WTC11 (cell line): ENCODE data around the gene SAMD8. TPM values are rescaled to one million over a fixed set of nuclear protein-coding genes. Genes with fewer than 3 reads are reported as not detected.
"Not testable (repeated sequence)": the region's sequence is repeated elsewhere in the genome, so short reads cannot be mapped to it uniquely, and the experiment has no call there.

Experiments used
- ATAC-seq: fragments of 200-7000 bp; cut with Tn5 transposase; 2 replicates; pipeline ENCODE4 v1.10.0; 2021; ENCODE audit warnings: mild to moderate bottlenecking, moderate library complexity
- CTCF ChIA-PET: fragments of 300-600 bp; sonication (Branson Sonifier 250); formaldehyde crosslinking; loops from one replicate; lab custom pipeline; 2021; ENCODE audit warnings: antibody characterized with exemption; lab: Charles Lee
- POLR2A ChIA-PET: fragments of 350-600 bp; sonication (Branson Sonifier 250); formaldehyde crosslinking; loops from one replicate; lab custom pipeline; 2021; ENCODE audit warnings: antibody characterized with exemption; lab: Charles Lee
- DNase-seq: peaks from one replicate; pipeline ENCODE4 v3.0.0; 2021; ENCODE audit warnings: low spot score
- H3K27ac Mint-ChIP-seq: 2 replicates; pipeline ENCODE4 v1.8.0; 2021; ENCODE audit warnings: mixed read lengths
- H3K27me3 Mint-ChIP-seq: 2 replicates; pipeline ENCODE4 v1.8.0; 2021; ENCODE audit warnings: low read depth, mild to moderate bottlenecking, moderate library complexity, mixed read lengths
- H3K36me3 Mint-ChIP-seq: 2 replicates; pipeline ENCODE4 v1.8.0; 2021; ENCODE audit warnings: mixed read lengths
- H3K4me1 Mint-ChIP-seq: 2 replicates; pipeline ENCODE4 v1.8.0; 2022; ENCODE audit warnings: mixed read lengths
- H3K4me3 Mint-ChIP-seq: 2 replicates; pipeline ENCODE4 v1.8.0; 2021; ENCODE audit warnings: mild to moderate bottlenecking, moderate library complexity, mixed read lengths
- H3K9me3 Mint-ChIP-seq: 2 replicates; pipeline ENCODE4 v1.8.0; 2021; ENCODE audit warnings: mixed read lengths
- ESRRA ChIP-seq: sonication (generic); formaldehyde crosslinking; IDR thresholded peaks from 2 replicates; pipeline ENCODE4 v1.8.1; 2022; ENCODE audit warnings: mild to moderate bottlenecking, missing genetic modification reagents, borderline replicate concordance
- KAT7 ChIP-seq: sonication (generic); formaldehyde crosslinking; IDR thresholded peaks from 2 replicates; pipeline ENCODE4 v1.8.1; 2023; ENCODE audit warnings: missing genetic modification reagents, mild to moderate bottlenecking, borderline replicate concordance
- OVOL2 ChIP-seq: fragments of 250-450 bp; sonication (Bioruptor Pico); IDR thresholded peaks from 2 replicates; pipeline ENCODE4 v1.9.0; 2021; ENCODE audit warnings: mild to moderate bottlenecking, borderline replicate concordance
- RELA ChIP-seq: sonication (generic); formaldehyde crosslinking; IDR thresholded peaks from 2 replicates; pipeline ENCODE4 v1.8.1; 2022; ENCODE audit warnings: missing genetic modification reagents, mild to moderate bottlenecking, borderline replicate concordance
- SMAD3 ChIP-seq: sonication (generic); formaldehyde crosslinking; IDR thresholded peaks from 2 replicates; pipeline ENCODE4 v1.8.0; 2022; ENCODE audit warnings: missing genetic modification reagents, mild to moderate bottlenecking, borderline replicate concordance
- SMAD4 ChIP-seq: sonication (generic); formaldehyde crosslinking; IDR thresholded peaks from 2 replicates; pipeline ENCODE4 v1.8.0; 2022; ENCODE audit warnings: mild to moderate bottlenecking, missing genetic modification reagents
- SP1 ChIP-seq: sonication (generic); formaldehyde crosslinking; conservative IDR thresholded peaks from 2 replicates; pipeline ENCODE4 v1.8.1; 2022; ENCODE audit warnings: missing genetic modification reagents
- STAT6 ChIP-seq: sonication (generic); formaldehyde crosslinking; conservative IDR thresholded peaks from 2 replicates; pipeline ENCODE4 v1.8.1; 2023; ENCODE audit warnings: mild to moderate bottlenecking, low read depth, missing genetic modification reagents, moderate library complexity
- TEAD1 ChIP-seq: sonication (generic); formaldehyde crosslinking; IDR thresholded peaks from 2 replicates; pipeline ENCODE4 v1.8.0; 2022; ENCODE audit warnings: mild to moderate bottlenecking, missing genetic modification reagents
- TEAD4 ChIP-seq: sonication (generic); formaldehyde crosslinking; IDR thresholded peaks from 2 replicates; pipeline ENCODE4 v1.8.0; 2022; ENCODE audit warnings: mild to moderate bottlenecking, missing genetic modification reagents
- TP53 ChIP-seq: sonication (generic); formaldehyde crosslinking; IDR thresholded peaks from 2 replicates; pipeline ENCODE4 v1.8.1; 2023; ENCODE audit warnings: mild to moderate bottlenecking, missing genetic modification reagents
- ZMAT4 ChIP-seq: fragments of 250-450 bp; sonication (Bioruptor Pico); IDR thresholded peaks from 2 replicates; pipeline ENCODE4 v1.9.0; 2021; ENCODE audit warnings: mild to moderate bottlenecking
- ZNF219 ChIP-seq: sonication (generic); formaldehyde crosslinking; IDR thresholded peaks from 2 replicates; pipeline ENCODE4 v1.8.0; 2023; ENCODE audit warnings: missing genetic modification reagents, mild to moderate bottlenecking, borderline replicate concordance
- ZNF423 ChIP-seq: fragments of 250-450 bp; sonication (Bioruptor Pico); IDR thresholded peaks from 2 replicates; pipeline ENCODE4 v2.1.2; 2022; ENCODE audit warnings: mild to moderate bottlenecking, moderate library complexity
- ZNF671 ChIP-seq: fragments of 250-450 bp; sonication (Bioruptor Pico); IDR thresholded peaks from 2 replicates; pipeline ENCODE4 v1.8.0; 2021; ENCODE audit warnings: mild to moderate bottlenecking
- total RNA-seq: library from RNA; stranded (reverse); gene quantifications from 3 replicates; pipeline ENCODE4 v1.2.3, GENCODE V29; 2021
- TF ChIP-seq, protein P1 (sequence below): sonication (generic); formaldehyde crosslinking; IDR thresholded peaks from 2 replicates; pipeline ENCODE4 v1.8.0; 2022; ENCODE audit warnings: mild to moderate bottlenecking, missing genetic modification reagents
- TF ChIP-seq, protein P2 (sequence below): sonication (generic); formaldehyde crosslinking; IDR thresholded peaks from 2 replicates; pipeline ENCODE4 v1.8.0; 2022; ENCODE audit warnings: mild to moderate bottlenecking, missing genetic modification reagents
- TF ChIP-seq, protein P3 (sequence below): sonication (generic); formaldehyde crosslinking; IDR thresholded peaks from 2 replicates; pipeline ENCODE4 v1.8.1; 2023; ENCODE audit warnings: mild to moderate bottlenecking, missing genetic modification reagents, moderate library complexity

SAMD8 gene
- total RNA-seq, 1 experiment from 2014 or later: 23.0 TPM

DNA sequence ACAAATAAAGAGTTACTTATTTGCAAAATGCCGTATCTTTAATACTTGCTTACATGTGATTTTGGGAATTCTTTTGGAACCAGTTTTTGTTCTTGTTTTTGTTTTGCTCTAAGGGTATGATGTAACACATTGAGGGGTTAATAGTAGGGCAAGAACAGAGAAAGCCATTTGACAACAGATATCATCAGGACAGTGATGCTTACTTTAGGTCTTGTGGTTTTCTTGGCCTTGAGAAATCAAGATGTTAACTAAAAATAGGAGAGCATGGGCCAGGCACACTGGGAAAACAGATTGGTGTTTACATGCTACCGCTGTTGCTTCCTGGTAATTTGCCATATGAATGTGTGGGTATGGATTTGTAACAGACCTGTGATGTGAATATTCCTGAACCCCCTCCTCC is 3.7 kb downstream of the SAMD8 start (continued):
- no peak for TF ChIP-seq STAT6 (CRISPR knock-in tag)
- TF ChIP-seq KAT7 (CRISPR knock-in tag): no peak
- no peak for TF ChIP-seq ZNF219
- TF ChIP-seq OVOL2: no peak
- TF ChIP-seq TP53 (CRISPR knock-in tag): no peak
- no peak for TF ChIP-seq RELA (CRISPR knock-in tag)
- no peak for TF ChIP-seq ZNF423 (CRISPR knock-in tag)

DNA sequence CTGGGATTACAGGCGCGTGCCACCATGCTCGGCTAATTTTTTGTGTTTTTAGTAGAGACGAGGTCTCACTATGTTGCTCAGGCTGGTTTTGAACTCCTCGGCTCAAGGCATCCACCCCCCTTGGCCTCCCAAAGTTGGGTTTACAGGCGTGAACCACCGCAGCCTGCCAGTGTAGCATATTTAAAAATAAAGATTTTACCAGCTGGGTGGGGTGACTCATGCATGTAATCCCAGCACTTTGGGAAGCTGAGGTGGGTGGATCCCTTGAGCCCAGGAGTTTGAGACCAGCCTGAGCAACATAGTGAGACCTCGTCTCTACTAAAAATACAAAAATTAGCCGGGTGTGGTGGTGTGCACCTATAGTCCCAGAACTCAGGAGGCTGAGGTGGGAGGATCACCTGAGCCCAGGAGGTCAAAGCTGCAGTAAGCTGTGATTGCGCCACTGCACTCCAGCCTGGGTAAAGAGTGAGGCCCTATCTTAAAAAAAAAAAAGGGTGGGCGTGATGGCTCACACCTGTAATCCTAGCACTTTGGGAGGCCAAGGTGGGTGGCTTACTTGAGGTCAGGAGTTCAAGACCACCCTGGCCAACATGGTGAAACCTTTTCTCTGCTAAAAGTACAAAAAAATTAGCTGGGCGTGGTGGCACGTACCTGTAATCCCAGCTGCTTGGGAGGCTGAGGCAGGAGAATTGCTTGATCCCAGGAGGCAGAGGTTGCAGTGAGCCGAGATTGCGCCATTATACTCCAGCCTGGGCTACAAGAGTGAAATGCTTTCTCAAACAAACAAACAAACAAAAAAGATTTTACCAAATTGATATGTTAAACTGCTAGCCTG is 5.7 kb downstream of the SAMD8 start:
- DNase-seq, POLR2A ChIA-PET, H3K27me3 Mint-ChIP-seq, CTCF ChIA-PET, H3K4me3 Mint-ChIP-seq, H3K36me3 Mint-ChIP-seq, H3K9me3 Mint-ChIP-seq, ATAC-seq, H3K27ac Mint-ChIP-seq: not testable (repeated sequence)
- H3K4me1 Mint-ChIP-seq: peaks cover 28% of the 10 kb centered on the region

- peaks cover 20% of the 10 kb centered on the region for H3K4me1 Mint-ChIP-seq
- H3K27me3 Mint-ChIP-seq: no peaks in the 10 kb centered on the region
- CTCF ChIA-PET: no interaction called here
- no peak for ATAC-seq
- H3K36me3 Mint-ChIP-seq: no peaks in the 10 kb centered on the region
- POLR2A ChIA-PET: no interaction called here
- no peak for TF ChIP-seq STAT6 (CRISPR knock-in tag)
- TF ChIP-seq ESRRA (CRISPR knock-in tag): no peak
- TF ChIP-seq, protein P1, sequence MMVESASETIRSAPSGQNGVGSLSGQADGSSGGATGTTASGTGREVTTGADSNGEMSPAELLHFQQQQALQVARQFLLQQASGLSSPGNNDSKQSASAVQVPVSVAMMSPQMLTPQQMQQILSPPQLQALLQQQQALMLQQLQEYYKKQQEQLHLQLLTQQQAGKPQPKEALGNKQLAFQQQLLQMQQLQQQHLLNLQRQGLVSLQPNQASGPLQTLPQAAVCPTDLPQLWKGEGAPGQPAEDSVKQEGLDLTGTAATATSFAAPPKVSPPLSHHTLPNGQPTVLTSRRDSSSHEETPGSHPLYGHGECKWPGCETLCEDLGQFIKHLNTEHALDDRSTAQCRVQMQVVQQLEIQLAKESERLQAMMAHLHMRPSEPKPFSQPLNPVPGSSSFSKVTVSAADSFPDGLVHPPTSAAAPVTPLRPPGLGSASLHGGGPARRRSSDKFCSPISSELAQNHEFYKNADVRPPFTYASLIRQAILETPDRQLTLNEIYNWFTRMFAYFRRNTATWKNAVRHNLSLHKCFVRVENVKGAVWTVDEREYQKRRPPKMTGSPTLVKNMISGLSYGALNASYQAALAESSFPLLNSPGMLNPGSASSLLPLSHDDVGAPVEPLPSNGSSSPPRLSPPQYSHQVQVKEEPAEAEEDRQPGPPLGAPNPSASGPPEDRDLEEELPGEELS (CRISPR knock-in tag): no peak
- TF ChIP-seq ZNF219: no peak
- no peak for TF ChIP-seq TP53 (CRISPR knock-in tag)
- TF ChIP-seq, protein P2, sequence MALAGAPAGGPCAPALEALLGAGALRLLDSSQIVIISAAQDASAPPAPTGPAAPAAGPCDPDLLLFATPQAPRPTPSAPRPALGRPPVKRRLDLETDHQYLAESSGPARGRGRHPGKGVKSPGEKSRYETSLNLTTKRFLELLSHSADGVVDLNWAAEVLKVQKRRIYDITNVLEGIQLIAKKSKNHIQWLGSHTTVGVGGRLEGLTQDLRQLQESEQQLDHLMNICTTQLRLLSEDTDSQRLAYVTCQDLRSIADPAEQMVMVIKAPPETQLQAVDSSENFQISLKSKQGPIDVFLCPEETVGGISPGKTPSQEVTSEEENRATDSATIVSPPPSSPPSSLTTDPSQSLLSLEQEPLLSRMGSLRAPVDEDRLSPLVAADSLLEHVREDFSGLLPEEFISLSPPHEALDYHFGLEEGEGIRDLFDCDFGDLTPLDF: no peak
- no peak for TF ChIP-seq SMAD4 (CRISPR knock-in tag)
- TF ChIP-seq TEAD1 (CRISPR knock-in tag): no peak
- TF ChIP-seq ZMAT4 (CRISPR knock-in tag): no peak
- TF ChIP-seq SMAD3 (CRISPR knock-in tag): no peak
- TF ChIP-seq TEAD4 (CRISPR knock-in tag): no peak
- no peak for TF ChIP-seq SP1 (CRISPR knock-in tag)
- no peak for TF ChIP-seq ZNF671 (CRISPR knock-in tag)
- TF ChIP-seq, protein P3, sequence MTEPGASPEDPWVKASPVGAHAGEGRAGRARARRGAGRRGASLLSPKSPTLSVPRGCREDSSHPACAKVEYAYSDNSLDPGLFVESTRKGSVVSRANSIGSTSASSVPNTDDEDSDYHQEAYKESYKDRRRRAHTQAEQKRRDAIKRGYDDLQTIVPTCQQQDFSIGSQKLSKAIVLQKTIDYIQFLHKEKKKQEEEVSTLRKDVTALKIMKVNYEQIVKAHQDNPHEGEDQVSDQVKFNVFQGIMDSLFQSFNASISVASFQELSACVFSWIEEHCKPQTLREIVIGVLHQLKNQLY: no peak
- H3K4me3 Mint-ChIP-seq: no peak overlapping the region
- no peaks in the 10 kb centered on the region for H3K9me3 Mint-ChIP-seq
- H3K27ac Mint-ChIP-seq: no peak overlapping the region
- no peak for DNase-seq
These were observed 6.5 kb downstream of the SAMD8 start for GRCh38 chr10:75117995-75118394.

DNA sequence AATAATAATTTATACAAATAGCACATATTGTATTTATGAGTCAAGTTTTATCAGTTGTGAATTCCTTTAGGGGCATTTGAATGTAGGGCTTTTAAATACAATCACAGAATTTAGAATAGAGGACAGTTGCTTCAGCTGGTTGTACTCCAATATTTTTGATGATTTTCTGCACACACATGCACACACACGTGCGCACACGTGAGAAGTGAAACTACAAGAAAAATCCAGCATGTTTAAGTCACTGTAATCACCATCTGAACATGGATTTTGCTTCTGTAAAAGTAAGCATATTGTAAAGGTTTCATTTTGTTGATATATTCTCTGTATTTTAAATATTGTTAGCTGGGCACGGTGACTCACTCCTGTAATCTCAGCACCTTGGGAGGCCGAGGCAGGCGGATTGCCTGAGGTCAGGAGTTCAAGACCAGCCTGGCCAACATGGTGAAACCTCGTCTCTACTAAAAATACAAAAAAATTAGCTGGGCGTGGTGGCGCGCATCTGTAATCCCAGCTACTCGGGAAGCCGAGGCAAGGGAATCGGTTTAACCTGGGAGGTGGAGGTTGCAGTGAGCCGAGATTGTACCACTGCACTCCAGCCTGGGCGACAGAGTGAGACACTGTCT is 8.1 kb downstream of the SAMD8 start:
- H3K27me3 Mint-ChIP-seq, H3K4me3 Mint-ChIP-seq, H3K9me3 Mint-ChIP-seq, POLR2A ChIA-PET, ATAC-seq, H3K27ac Mint-ChIP-seq, H3K36me3 Mint-ChIP-seq, DNase-seq: not testable (repeated sequence)
- peaks cover 12% of the 10 kb centered on the region for H3K4me1 Mint-ChIP-seq
- CTCF ChIA-PET: interaction anchor here (1.7 kb wide), 1 partner anchor 116 kb away, joined by 5 read pairs; the partner anchor contains the start of gene COMTD1
